Trophoblast cell (in vitro differentiated cells and primary cell): ENCODE results near the gene GRB7.
"Not testable (repeated sequence)": the region's sequence is repeated elsewhere in the genome, so short reads cannot be mapped to it uniquely, and the experiment has no call there.

Source experiments
- DNase-seq, 2 donors: peaks; one replicate each; pipeline ENCODE4 v3.0.0-alpha.2; 2016
- H2AFZ ChIP-seq: 2 replicates; pipeline ENCODE4 v1.6.1; 2013; ENCODE audit warnings: low read length, moderate library complexity, mild to moderate bottlenecking; ENCODE audit not compliant: insufficient read depth, poor library complexity
- H2AK5ac ChIP-seq: 2 replicates; pipeline ENCODE4 v1.6.1; 2013; ENCODE audit warnings: mild to moderate bottlenecking, low read length
- H2BK120ac ChIP-seq: 2 replicates; pipeline ENCODE4 v1.6.1; 2013; ENCODE audit warnings: low read length, mild to moderate bottlenecking, moderate library complexity; ENCODE audit not compliant: insufficient read depth, poor library complexity
- H2BK12ac ChIP-seq: 2 replicates; pipeline ENCODE4 v1.6.1; 2013; ENCODE audit warnings: mild to moderate bottlenecking, low read length, moderate library complexity
- H2BK5ac ChIP-seq: 2 replicates; pipeline ENCODE4 v1.6.1; 2013; ENCODE audit warnings: low read length, low read depth, moderate library complexity, mild to moderate bottlenecking; ENCODE audit not compliant: poor library complexity
- H3K14ac ChIP-seq: 2 replicates; pipeline ENCODE4 v1.6.1; 2013; ENCODE audit warnings: mild to moderate bottlenecking, low read length
- H3K18ac ChIP-seq: 2 replicates; pipeline ENCODE4 v1.6.1; 2013; ENCODE audit warnings: mild to moderate bottlenecking, low read length
- H3K23ac ChIP-seq: 2 replicates; pipeline ENCODE4 v1.6.1; 2013; ENCODE audit warnings: low read length
- H3K27ac ChIP-seq: 2 replicates; pipeline ENCODE4 v1.5.1; 2013; ENCODE audit warnings: low read depth, mild to moderate bottlenecking, inconsistent platforms, low read length, moderate library complexity
- H3K27me3 ChIP-seq: 2 replicates; pipeline ENCODE4 v1.6.1; 2013; ENCODE audit warnings: inconsistent platforms, mild to moderate bottlenecking, low read length, moderate library complexity; ENCODE audit not compliant: insufficient read depth
- H3K36me3 ChIP-seq, 2 experiments: 1 replicate in 1 of 2; 2 replicates in 1 of 2; pipeline ENCODE4 v1.6.1; 2013; ENCODE audit warnings: low read length in 2 of 2, mild to moderate bottlenecking in 2 of 2, moderate library complexity in 1 of 2; ENCODE audit not compliant: insufficient read depth in 2 of 2, control insufficient read depth in 1 of 2
- H3K4ac ChIP-seq: 2 replicates; pipeline ENCODE4 v1.6.1; 2013; ENCODE audit warnings: low read depth, mild to moderate bottlenecking, low read length, moderate library complexity
- H3K4me1 ChIP-seq, 2 experiments: 1 replicate in 1 of 2; 2 replicates in 1 of 2; pipeline ENCODE4 v1.6.1; 2013; ENCODE audit warnings: low read length in 2 of 2, mild to moderate bottlenecking in 2 of 2, moderate library complexity in 1 of 2; ENCODE audit not compliant: insufficient read depth in 2 of 2, control insufficient read depth in 1 of 2
- H3K4me2 ChIP-seq: 2 replicates; pipeline ENCODE4 v1.6.1; 2013; ENCODE audit warnings: inconsistent platforms, mild to moderate bottlenecking, low read length, moderate library complexity
- H3K4me3 ChIP-seq: 2 replicates; pipeline ENCODE4 v1.5.1; 2013; ENCODE audit warnings: mild to moderate bottlenecking, low read depth, low read length, inconsistent platforms
- H3K79me1 ChIP-seq: one replicate; pipeline ENCODE4 v1.6.1; 2013; ENCODE audit warnings: low read length
- H3K79me2 ChIP-seq: 2 replicates; pipeline ENCODE4 v1.6.1; 2013; ENCODE audit warnings: low read length, mild to moderate bottlenecking; ENCODE audit not compliant: control insufficient read depth, insufficient read depth, poor library complexity
- H3K9ac ChIP-seq: 2 replicates; pipeline ENCODE4 v1.6.1; 2013; ENCODE audit warnings: mild to moderate bottlenecking, low read length
- H3K9me3 ChIP-seq: 2 replicates; pipeline ENCODE4 v1.6.1; 2013; ENCODE audit warnings: low read depth, mild to moderate bottlenecking, control low read depth, inconsistent platforms, low read length; ENCODE audit not compliant: insufficient read depth
- H4K12ac ChIP-seq: 2 replicates; pipeline ENCODE4 v1.6.1; 2013; ENCODE audit warnings: low read depth, mild to moderate bottlenecking, low read length, moderate library complexity
- H4K8ac ChIP-seq: 2 replicates; pipeline ENCODE4 v1.6.1; 2013; ENCODE audit warnings: low read depth, mild to moderate bottlenecking, low read length, moderate library complexity
- H4K91ac ChIP-seq: one replicate; pipeline ENCODE4 v1.6.1; 2013; ENCODE audit warnings: low read depth, mild to moderate bottlenecking, low read length, moderate library complexity
- WGBS: extraction: QIAGEN DNeasy Blood & Tissue Kit; methylation state at CpG from one replicate; pipeline ENCODE4 v1.1.7; 2013; ENCODE audit warnings: missing lambda C conversion rate; ENCODE audit not compliant: insufficient read length, insufficient coverage; ENCODE audit errors: extremely low coverage; 5-methylcytosine and 5-hydroxymethylcytosine counted together

The GRB7 gene

GRCh38 chr17:39761861-39762496 lies 24.2 kb downstream of the GRB7 start:
- no peak overlapping the region for H3K14ac ChIP-seq
- H3K4me1 ChIP-seq: no peaks in the 10 kb centered on the region
- H3K79me1 ChIP-seq: no peaks in the 10 kb centered on the region
- H2AFZ ChIP-seq: no peak overlapping the region
- H3K4me3 ChIP-seq: no peak overlapping the region
- H4K12ac ChIP-seq: no peak overlapping the region
- H3K79me2 ChIP-seq: no peaks in the 10 kb centered on the region
- no peak overlapping the region for H3K4ac ChIP-seq
- no peaks in the 10 kb centered on the region for H3K36me3 ChIP-seq
- no peak for DNase-seq
- no peak overlapping the region for H2BK120ac ChIP-seq
- H2BK12ac ChIP-seq: no peak overlapping the region
- H3K18ac ChIP-seq: no peak overlapping the region
- no peak overlapping the region for H3K23ac ChIP-seq
- H3K27ac ChIP-seq: no peak overlapping the region
- H2BK5ac ChIP-seq: no peak overlapping the region
- no CpG with 5 or more reads among the region's 10 CpGs for WGBS
- no peaks in the 10 kb centered on the region for H3K27me3 ChIP-seq
- H4K8ac ChIP-seq: no peak overlapping the region
- peaks cover 2% of the 10 kb centered on the region for H3K9me3 ChIP-seq
- no peak overlapping the region for H4K91ac ChIP-seq
- no peak overlapping the region for H3K9ac ChIP-seq
- H2AK5ac ChIP-seq: no peak overlapping the region
- no peak overlapping the region for H3K4me2 ChIP-seq

- Histone ChIP-seq H3K79me1 (no peaks in the 10 kb centered on the region), H3K4ac (no peak overlapping the region), H2BK12ac (no peak overlapping the region), H3K9me3 (peaks cover 2% of the 10 kb centered on the region), H3K4me1 (no peaks in the 10 kb centered on the region), H2BK120ac (no peak overlapping the region), H3K14ac (no peak overlapping the region), H3K27me3 (no peaks in the 10 kb centered on the region), H3K27ac (no peak overlapping the region), H3K79me2 (no peaks in the 10 kb centered on the region), H4K91ac (no peak overlapping the region), H2AK5ac (no peak overlapping the region), H3K36me3 (no peaks in the 10 kb centered on the region), H3K18ac (no peak overlapping the region), H4K8ac (no peak overlapping the region), H2BK5ac (no peak overlapping the region), H3K9ac (no peak overlapping the region), H3K4me2 (no peak overlapping the region), H4K12ac (no peak overlapping the region), H2AFZ (no peak overlapping the region), H3K23ac (no peak overlapping the region), H3K4me3 (no peak overlapping the region)
- DNase-seq: no peak
- WGBS: no CpG with 5 or more reads among the region's 5 CpGs
These were observed 25.5 kb downstream of the GRB7 start for GRCh38 chr17:39763051-39763820.

GRCh38 chr17:39764171-39764570 lies 26.4 kb downstream of the GRB7 start:
- H4K12ac ChIP-seq, H3K4me1 ChIP-seq, H2BK120ac ChIP-seq, H3K36me3 ChIP-seq, H2AFZ ChIP-seq, H4K91ac ChIP-seq, H3K14ac ChIP-seq, H3K27ac ChIP-seq, DNase-seq, H4K8ac ChIP-seq, H3K4me2 ChIP-seq, H3K4me3 ChIP-seq, H3K4ac ChIP-seq, H3K27me3 ChIP-seq, H3K18ac ChIP-seq, H3K9me3 ChIP-seq, H3K79me2 ChIP-seq, H2AK5ac ChIP-seq, H3K23ac ChIP-seq, H2BK5ac ChIP-seq, H3K79me1 ChIP-seq, H2BK12ac ChIP-seq, H3K9ac ChIP-seq: not testable (repeated sequence)
- WGBS: no CpG with 5 or more reads among the region's 3 CpGs

- Histone ChIP-seq H4K8ac (no peak overlapping the region), H3K79me1 (no peaks in the 10 kb centered on the region), H3K9ac (no peak overlapping the region), H4K91ac (no peak overlapping the region), H3K79me2 (no peaks in the 10 kb centered on the region), H3K27me3 (no peaks in the 10 kb centered on the region), H2BK12ac (no peak overlapping the region), H2BK5ac (no peak overlapping the region), H3K23ac (no peak overlapping the region), H3K9me3 (peaks cover 4% of the 10 kb centered on the region), H3K4me2 (no peak overlapping the region), H3K27ac (no peak overlapping the region), H3K4me3 (no peak overlapping the region), H3K14ac (no peak overlapping the region), H3K4ac (no peak overlapping the region), H4K12ac (no peak overlapping the region), H3K18ac (no peak overlapping the region), H2AK5ac (no peak overlapping the region), H3K36me3 (no peaks in the 10 kb centered on the region), H2AFZ (no peak overlapping the region), H2BK120ac (no peak overlapping the region), H3K4me1 (peaks cover 2 to 4% of the 10 kb centered on the region in 2 experiments)
- no peak for DNase-seq
- no CpG with 5 or more reads among the region's 3 CpGs for WGBS
These were observed 27.4 kb downstream of the GRB7 start for GRCh38 chr17:39765175-39765574.
